GM19324 (cell line): ENCODE results near the gene PLPP7.
"Not testable (repeated sequence)": the region's sequence is repeated elsewhere in the genome, so short reads cannot be mapped to it uniquely, and the experiment has no call there.

Source experiments
- ATAC-seq: cut with Tn5 transposase; IDR thresholded peaks from one replicate; pipeline ENCODE4 v1.9.1; 2021; ENCODE audit warnings: mild to moderate bottlenecking, moderate library complexity; ENCODE audit not compliant: unreplicated experiment, low FRiP score

The PLPP7 gene

GRCh38 chr9:131266266-131267229 lies 23.0 kb upstream of the PLPP7 start:
- no peak for ATAC-seq

DNA sequence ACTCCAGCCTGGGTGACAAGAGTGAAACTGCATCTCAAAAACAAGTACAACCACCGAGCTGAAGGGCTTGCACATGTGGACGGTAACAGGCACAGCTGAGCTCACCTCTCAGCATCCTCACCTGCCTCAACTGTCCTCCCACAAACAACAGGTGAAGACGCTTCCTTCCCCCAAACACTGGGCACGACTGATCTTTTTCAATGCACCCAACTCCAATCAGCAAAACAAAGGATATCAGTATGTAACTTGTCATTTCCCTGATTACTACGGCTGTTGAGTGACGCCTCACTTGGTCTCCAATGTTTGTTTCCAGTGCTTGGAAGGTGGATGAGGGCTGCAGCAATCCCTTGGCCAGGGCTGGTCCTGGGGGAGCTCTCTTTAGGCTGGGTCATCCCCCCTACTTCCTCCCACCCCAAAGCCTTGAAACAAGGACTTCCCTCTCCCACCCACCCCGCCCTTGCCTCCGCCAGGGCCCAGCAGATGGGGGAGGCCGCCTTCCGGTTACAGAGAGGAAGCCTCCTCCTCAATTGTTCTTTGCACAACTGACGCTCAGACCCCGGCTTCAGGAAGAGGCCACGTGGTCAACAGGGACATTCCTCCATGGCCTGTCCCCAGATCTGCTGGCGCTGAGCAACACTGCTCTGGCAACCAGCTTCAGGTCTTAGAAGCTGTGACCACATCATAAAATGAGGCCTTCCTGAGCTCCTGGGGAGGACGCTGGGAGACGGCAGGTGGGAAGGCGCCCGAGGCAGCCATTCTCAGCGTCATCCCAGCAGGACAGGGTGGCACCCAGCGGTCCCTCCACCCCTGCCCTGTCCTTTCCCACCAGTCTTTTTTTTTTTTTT lies 19.1 kb upstream of the PLPP7 start:
- ATAC-seq, result no peak

- not testable (repeated sequence) for ATAC-seq
These were observed 18.6 kb upstream of the PLPP7 start for GRCh38 chr9:131271016-131271273.

DNA sequence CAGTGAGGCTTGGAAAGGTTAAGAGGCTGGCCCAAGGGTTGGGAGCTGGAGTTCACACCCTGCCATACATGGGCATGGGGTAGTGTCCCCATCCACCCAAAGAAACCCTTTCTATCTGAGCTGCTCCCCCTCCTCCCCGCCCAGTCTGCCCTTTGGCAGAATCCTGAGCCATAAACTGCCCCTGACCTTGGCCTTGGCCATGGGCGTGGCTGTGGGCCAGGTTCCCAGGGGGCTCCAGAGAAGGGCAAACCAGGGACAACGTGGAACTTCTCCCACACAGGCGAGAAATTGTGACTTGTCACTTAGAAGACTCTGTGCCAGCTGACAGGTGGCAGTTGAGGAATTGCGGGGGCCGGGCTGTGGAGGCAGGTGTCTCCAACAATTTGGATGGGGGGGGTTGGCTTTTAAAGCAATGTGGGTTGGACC lies 18.0 kb upstream of the PLPP7 start:
- no peak for ATAC-seq

GRCh38 chr9:131272212-131272611 lies 17.3 kb upstream of the PLPP7 start:
- no peak for ATAC-seq

DNA sequence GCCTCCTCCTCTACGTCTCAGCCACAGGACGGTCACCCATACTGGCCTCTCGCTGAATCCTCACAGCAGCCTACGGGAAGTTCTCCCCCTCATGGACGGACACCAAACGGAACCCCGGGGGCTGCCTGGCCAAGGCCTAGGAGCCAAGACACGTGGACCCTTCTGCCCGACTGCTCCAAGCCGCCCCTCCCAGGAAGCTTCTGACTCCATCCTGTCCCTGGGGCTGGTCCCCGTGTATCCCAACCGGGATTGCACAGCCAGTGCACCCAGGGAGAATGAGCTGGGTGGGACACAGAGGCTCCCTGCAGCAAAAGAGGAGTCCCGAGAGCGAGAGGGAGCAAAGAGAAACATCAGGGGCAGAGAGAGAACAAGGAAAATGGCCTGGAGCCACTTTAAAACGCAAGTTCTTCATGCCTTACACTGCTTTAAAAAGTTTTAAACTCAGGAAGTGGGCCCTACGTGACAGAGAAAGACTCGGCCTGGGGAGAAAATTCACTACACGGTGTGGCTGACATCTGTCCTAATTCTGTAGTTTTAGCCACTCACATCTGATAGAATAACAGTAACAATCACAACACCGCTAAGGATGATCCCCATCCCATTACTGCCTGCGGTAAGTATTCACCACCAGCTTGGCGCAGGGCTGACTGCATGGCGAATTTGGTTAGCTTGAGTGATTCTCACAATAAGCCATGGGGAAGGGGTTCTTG lies 16.2 kb upstream of the PLPP7 start:
- ATAC-seq, result no peak

- ATAC-seq, result no peak
These were observed 15.5 kb upstream of the PLPP7 start for GRCh38 chr9:131273856-131274673.

- no peak for ATAC-seq
These were observed 14.7 kb upstream of the PLPP7 start for GRCh38 chr9:131274674-131275331.

- no peak for ATAC-seq
These were observed 14.0 kb upstream of the PLPP7 start for GRCh38 chr9:131275332-131276093.

GRCh38 chr9:131276094-131276888 lies 13.2 kb upstream of the PLPP7 start, which contains the start of gene FAM78A:
Gene FAM78A, minus strand, starts transcription at chr9:131276510. Its CDS starts 331 bp downstream, at chr9:131276179.
- ATAC-seq, result no peak

GRCh38 chr9:131276891-131277286 lies 12.6 kb upstream of the PLPP7 start:
- ATAC-seq, result no peak

DNA sequence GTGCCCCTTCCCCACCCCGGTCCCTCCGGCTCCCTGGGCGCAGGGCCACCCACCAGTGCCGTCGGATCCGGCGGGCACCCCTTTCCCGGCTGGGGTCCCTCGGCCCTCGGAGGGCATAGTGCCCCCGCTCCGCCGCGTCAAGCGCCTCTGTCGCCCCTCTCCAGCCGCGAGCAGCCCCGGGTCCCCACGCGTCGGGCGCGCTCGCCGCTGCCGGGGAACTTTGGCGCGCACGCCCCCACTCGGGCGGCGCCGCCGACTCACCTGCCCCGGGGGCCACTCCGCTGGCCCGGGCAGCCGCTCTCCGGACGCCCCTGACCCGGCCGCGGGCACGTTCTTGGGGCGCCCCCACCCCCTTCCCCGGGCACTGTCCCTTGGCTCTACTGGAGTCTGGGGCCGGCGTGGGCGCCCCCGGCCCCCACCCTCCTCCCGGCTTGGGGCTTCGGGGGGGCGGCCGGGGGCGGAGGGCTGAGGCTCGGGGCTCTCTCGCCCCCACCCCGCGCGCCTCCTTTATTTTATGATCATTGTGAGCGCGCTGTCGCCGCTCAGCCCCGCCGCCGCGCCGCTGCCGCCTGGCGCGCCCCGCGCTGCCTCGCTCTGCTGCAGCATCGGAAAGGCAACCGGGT lies 12.1 kb upstream of the PLPP7 start:
- ATAC-seq, result peak; percentile 12

GRCh38 chr9:131277910-131278701 lies 11.4 kb upstream of the PLPP7 start:
- peak; percentile 20 for ATAC-seq

DNA sequence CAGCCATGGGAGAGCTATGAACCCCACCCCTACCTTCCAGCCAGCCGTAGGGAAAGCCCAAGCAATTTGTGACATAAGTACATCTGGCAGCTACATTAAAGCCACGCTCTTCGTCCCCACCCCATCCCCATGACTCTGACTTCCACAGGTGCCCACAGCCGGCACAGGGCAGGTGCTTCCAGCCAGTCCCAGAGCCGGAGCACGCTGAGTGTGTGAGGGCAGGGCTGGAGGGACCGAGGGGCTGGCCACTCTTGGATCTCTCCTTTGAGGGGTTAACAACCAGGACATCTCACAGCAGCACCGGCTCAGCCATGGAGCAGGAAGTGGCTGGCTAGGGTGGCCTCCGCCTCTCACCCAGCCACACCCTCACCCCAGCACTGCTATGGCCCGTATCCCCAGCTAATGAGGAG lies 10.8 kb upstream of the PLPP7 start:
- ATAC-seq, result no peak

DNA sequence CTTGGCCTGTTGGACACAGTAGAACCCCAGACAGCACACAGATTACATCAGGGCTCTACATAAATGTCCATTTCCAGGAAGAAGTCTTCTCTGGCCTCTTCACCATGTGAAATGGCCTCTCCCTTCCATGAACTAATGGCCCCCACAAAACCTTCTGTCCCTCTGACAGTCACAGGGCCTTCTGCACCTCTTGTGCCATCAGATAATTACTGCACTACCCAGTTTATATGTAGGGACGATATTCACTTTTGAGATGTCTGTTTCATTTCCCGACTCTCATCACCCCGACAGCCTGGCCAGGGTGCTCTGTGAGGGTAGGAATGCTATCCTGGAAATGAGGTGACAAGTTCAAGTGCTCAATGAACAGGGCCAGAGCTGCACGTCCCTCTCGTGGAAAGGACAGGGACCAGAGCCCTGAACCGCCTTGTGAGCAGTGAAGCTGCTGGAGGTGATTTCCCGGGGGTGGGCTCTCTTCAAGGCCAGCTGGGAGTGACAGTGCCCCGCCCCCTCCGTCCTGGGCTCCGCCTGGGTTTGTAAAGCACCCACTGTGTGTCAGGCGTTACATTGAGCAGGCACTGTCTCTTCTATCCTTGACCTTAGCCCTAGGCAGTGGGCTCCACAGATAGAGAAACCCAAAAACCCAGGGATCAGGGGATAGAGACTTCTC lies 10.2 kb upstream of the PLPP7 start:
- ATAC-seq, result no peak

- no peak for ATAC-seq
These were observed 9.5 kb upstream of the PLPP7 start for GRCh38 chr9:131279863-131280570.
